ENCODE results near the gene CNDP2.
A peak's percentile ranks its signal among the peaks of the same experiment; 100 is the strongest.

Gene CNDP2

DNA sequence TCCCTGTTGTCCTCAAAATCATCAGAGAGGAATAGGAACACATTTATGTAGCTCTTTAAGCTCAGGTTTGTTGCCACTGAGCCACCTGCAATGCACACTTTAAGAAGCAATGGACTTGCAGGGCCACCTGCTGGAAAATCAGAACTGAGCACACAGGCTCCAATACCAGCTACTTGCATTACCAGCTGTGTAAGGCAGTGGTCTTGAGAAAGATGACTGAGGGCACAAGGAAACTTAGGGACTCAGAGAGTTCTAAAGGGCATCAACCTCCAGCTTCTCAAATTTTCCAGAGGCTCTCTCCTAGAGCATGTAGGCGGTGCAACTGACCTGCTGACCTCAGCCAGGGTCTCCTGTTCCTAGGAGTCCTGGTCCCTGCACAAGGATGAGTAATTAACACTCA, 2.5 kb upstream of the CNDP2 start:
- Histone ChIP-seq H3K36me3 (ENCODE audit: control insufficient read depth, insufficient read depth, low read length) (no peaks in the 10 kb centered on the region), H3K27me3 (ENCODE audit: control insufficient read depth, insufficient read depth, low read length) (no peaks in the 10 kb centered on the region), H3K4me1 (no peaks in the 10 kb centered on the region), H3K4me2 (ENCODE audit: low read length) (no peak overlapping the region), H2AFZ (no peak overlapping the region), H3K9me3 (ENCODE audit: control insufficient read depth, low read length) (no peaks in the 10 kb centered on the region), H3K27ac (no peak overlapping the region), H3K9ac (no peak overlapping the region), H3K4me3 (ENCODE audit: low read depth, low read length) (no peak overlapping the region), H3K79me2 (peaks cover 10% of the 10 kb centered on the region)
- peak; percentile 52 for TF ChIP-seq CTCF (IDR thresholded peaks at IDR 0.05)

DNA sequence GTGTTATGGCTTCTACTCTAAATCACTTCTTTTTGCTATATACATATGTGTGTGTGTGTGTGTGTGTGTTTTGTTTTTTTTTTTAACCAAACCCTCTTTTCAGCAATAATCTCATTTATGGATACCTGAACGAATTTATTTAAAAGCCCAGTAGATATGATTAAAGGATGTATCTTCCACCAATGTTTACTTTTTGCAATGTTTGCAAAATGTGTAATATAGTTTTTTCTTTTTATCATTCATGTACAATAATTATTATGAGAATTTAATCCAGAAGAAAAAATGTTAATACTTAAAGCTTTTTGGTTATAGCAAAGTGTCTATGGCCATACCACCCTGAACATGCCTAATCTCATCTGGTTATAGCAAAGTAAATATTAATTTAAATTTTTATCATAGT, 1.6 kb upstream of the CNDP2 start:
- Histone ChIP-seq H3K9ac (no peak overlapping the region), H3K4me3 (ENCODE audit: low read depth, low read length) (no peak overlapping the region), H3K79me2 (peaks cover 13% of the 10 kb centered on the region), H3K9me3 (ENCODE audit: control insufficient read depth, low read length) (no peaks in the 10 kb centered on the region), H3K36me3 (ENCODE audit: control insufficient read depth, insufficient read depth, low read length) (no peaks in the 10 kb centered on the region), H3K27ac (no peak overlapping the region), H3K27me3 (ENCODE audit: control insufficient read depth, insufficient read depth, low read length) (no peaks in the 10 kb centered on the region), H3K4me1 (no peaks in the 10 kb centered on the region), H3K4me2 (ENCODE audit: low read length) (no peak overlapping the region), H2AFZ (no peak overlapping the region)
- TF ChIP-seq CTCF (IDR thresholded peaks at IDR 0.05), result no peak

- Histone ChIP-seq H2AFZ (peak overlapping the region; percentile 73), H3K9ac (peak overlapping the region; percentile 46), H3K4me1 (no peaks in the 10 kb centered on the region), H3K27ac (peak overlapping the region; percentile 76), H3K4me2 (ENCODE audit: low read length) (peak overlapping the region; percentile 82), H3K27me3 (ENCODE audit: control insufficient read depth, insufficient read depth, low read length) (no peaks in the 10 kb centered on the region), H3K36me3 (ENCODE audit: control insufficient read depth, insufficient read depth, low read length) (no peaks in the 10 kb centered on the region), H3K79me2 (peaks cover 13% of the 10 kb centered on the region), H3K9me3 (ENCODE audit: control insufficient read depth, low read length) (no peaks in the 10 kb centered on the region), H3K4me3 (ENCODE audit: low read depth, low read length) (peak overlapping the region; percentile 84)
- TF ChIP-seq CTCF (IDR thresholded peaks at IDR 0.05), result no peak
Observed at GRCh38 chr18:74496508-74497323, 553 bp downstream of the CNDP2 start.

- H3K9me3 ChIP-seq (ENCODE audit: control insufficient read depth, low read length), result no peaks in the 10 kb centered on the region
- no peaks in the 10 kb centered on the region for H3K27me3 ChIP-seq (ENCODE audit: control insufficient read depth, insufficient read depth, low read length)
- no peak overlapping the region for H3K9ac ChIP-seq
- H3K27ac ChIP-seq, result peak overlapping the region; percentile 76
- H3K4me2 ChIP-seq (ENCODE audit: low read length), result peak overlapping the region; percentile 82
- peaks cover 13% of the 10 kb centered on the region for H3K79me2 ChIP-seq
- peak overlapping the region; percentile 73 for H2AFZ ChIP-seq
- H3K36me3 ChIP-seq (ENCODE audit: control insufficient read depth, insufficient read depth, low read length), result no peaks in the 10 kb centered on the region
- peak overlapping the region; percentile 84 for H3K4me3 ChIP-seq (ENCODE audit: low read depth, low read length)
- TF ChIP-seq CTCF (IDR thresholded peaks at IDR 0.05), result no peak
- no peaks in the 10 kb centered on the region for H3K4me1 ChIP-seq
Observed at GRCh38 chr18:74497324-74497676, 1.1 kb downstream of the CNDP2 start.

DNA sequence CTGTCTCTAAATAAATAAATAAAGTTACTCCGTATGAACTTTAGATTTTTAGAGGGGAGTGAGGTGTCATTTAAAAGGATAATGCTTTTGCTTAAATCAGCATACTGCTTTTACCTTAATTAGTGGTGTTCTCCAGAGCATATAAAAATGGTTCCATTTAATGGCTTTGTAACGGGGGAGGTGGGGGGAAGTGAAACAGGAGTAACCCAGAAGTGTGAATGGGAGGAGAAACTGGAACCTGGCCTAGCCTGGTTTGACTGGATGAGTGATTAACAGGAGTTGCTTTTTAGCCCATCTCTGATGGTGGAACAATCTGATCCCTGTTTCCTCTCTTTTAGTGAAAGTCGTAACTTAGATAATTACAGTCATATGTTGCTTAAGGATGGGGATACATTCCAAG, 1.6 kb downstream of the CNDP2 start:
- TF ChIP-seq CTCF (IDR thresholded peaks at IDR 0.05), result no peak
- no peak overlapping the region for H2AFZ ChIP-seq
- no peaks in the 10 kb centered on the region for H3K4me1 ChIP-seq
- no peak overlapping the region for H3K4me2 ChIP-seq (ENCODE audit: low read length)
- no peaks in the 10 kb centered on the region for H3K27me3 ChIP-seq (ENCODE audit: control insufficient read depth, insufficient read depth, low read length)
- H3K36me3 ChIP-seq (ENCODE audit: control insufficient read depth, insufficient read depth, low read length), result no peaks in the 10 kb centered on the region
- H3K9me3 ChIP-seq (ENCODE audit: control insufficient read depth, low read length), result no peaks in the 10 kb centered on the region
- H3K79me2 ChIP-seq, result peaks cover 13% of the 10 kb centered on the region
- H3K4me3 ChIP-seq (ENCODE audit: low read depth, low read length), result no peak overlapping the region
- H3K27ac ChIP-seq, result no peak overlapping the region
- no peak overlapping the region for H3K9ac ChIP-seq

Data from parathyroid adenoma (tissue), 2 donors.